ENCODE results near the gene ALG3.
A peak's percentile ranks its signal among the peaks of the same experiment; 100 is the strongest.

ALG3 gene

DNA sequence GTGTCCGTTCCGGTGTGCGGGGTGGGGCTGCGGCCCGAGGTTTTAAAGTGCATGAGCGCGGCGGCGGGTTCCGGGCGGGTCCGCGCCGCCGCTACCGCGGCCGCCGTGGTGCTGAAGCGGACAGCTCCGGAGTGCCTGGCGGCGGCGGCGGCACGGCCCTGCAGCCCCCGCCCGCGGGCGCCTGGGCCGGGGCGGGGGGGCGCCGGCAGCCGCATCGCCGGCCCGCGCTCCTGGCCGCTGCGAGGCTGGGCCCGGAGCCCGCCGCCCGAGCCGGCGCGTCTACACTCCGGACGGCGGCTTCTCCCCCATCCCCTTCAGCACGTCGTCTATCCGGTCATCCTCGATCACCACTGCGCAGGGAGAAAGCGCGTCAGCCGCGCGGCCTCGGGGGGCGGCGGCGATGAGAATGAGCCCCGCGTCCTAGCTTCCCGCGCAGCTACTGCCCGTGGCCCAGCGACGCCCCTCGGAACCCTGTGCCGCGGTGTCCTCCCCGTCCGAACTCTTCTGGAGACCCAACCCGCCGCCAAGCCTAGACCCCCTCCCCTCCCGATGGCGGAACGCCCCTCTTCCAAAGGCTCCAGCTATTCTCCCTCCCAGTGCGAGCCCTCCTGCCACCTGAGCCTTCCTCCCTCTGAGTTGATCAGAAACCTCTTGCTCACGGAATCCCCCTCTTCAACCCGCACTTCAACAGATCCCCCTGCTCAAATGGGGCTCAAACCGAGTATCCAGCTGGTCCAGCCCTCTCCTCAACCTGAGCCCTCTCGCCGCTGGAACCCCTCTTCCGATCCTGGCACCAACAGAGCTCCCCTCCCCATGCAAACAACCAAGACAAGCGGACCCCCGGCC, 11.3 kb upstream of the ALG3 start:
- DNase-seq, result peak in 3 of 6 experiments; percentile 13 to 34 (median 21)

DNA sequence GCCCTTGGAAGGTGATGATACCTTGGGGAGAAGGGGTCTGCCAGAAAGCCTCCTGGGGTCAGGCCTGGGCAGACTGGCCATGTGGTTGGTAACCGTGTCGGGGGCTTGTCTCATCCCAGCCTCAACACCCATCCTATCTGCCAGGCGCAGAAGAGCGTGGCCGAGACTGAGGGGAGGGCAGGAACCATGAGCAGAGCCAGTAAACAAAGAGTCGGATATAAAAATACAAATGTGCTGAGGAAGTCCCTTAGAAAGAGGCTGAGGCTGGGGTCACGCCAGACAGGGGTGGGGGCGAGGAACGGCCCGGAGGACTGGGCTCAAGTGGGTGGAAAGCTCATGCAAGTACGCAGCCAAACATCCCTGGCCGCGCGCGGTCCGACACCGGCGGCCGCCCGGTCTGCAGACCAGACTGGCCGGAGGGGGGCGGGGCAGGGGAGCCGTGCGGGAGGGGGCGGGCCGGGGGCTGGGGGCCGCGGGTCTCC, 10.7 kb upstream of the ALG3 start:
- no peak for DNase-seq

- DNase-seq, result no peak
These were observed 10.2 kb upstream of the ALG3 start for GRCh38 chr3:184258926-184259325.

GRCh38 chr3:184257083-184257915, 8.5 kb upstream of the ALG3 start:
- DNase-seq, result no peak

DNA sequence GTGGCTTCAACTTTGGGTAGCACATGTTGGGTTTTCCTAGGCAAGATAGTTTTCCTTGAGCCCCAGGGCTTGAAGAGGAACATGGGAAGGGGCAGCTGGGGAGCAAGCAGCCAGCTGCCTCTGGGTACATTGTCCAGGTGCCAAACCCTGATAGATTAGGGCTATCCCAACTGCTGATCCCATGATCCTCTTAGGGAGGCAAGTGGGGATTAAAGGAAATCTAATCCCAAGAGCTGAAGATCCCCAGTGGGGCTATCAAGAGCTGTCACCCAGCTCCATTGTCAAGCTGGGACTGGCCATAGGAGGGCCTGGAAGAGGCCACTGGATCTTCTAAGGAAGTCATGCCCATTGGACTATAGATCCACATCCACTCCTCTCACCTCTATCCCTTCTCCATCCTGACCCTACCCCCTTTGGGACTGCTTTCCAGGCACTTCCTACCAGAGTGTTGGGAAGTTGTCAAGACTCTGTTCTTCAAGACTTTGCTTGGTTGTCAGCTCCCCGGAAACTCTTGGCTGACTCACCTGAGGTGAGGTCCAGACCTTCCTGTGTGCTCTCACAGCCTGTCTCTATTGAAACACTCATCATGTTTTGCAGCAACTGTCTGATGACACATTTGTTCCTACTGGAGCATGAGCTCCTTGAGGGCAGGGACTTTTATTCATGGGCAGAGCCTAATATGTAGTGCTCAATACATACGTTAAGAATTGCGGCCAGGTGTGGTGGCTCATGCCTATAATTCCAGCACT, 6.7 kb upstream of the ALG3 start:
- no peak for DNase-seq

DNA sequence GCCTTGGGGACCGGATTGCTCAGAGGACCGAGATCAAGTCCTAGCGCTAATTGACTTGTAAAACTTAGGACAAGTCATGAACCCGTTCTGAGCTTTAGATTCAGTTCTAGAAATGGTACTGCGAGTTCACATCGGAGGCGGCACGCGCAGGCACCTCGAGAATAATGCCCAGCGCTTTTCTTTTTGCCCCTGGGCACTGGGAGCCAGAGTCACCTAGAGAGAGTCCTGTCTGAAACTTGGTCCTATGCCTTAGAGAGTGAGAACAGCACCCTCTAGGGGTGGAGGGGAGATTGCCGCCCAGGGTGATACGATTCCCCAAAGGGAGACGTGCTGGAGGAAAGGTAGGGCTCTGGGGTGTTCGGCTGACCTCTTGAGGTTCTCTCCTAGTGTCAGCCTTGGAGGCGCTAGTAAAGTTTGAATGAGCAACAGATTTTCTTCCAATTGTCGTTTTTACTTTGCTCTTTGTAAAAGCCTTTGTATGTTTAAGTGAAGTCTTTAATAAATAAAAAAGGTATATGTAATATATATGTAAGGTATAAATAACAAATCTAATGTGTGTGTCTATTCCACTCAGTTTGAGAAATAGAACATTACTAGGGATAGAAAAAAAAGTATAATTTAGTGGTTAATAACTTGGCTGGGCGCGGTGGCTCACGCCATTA, 1.5 kb upstream of the ALG3 start:
- DNase-seq, result peak; percentile 67 to 88 (median 80)

DNA sequence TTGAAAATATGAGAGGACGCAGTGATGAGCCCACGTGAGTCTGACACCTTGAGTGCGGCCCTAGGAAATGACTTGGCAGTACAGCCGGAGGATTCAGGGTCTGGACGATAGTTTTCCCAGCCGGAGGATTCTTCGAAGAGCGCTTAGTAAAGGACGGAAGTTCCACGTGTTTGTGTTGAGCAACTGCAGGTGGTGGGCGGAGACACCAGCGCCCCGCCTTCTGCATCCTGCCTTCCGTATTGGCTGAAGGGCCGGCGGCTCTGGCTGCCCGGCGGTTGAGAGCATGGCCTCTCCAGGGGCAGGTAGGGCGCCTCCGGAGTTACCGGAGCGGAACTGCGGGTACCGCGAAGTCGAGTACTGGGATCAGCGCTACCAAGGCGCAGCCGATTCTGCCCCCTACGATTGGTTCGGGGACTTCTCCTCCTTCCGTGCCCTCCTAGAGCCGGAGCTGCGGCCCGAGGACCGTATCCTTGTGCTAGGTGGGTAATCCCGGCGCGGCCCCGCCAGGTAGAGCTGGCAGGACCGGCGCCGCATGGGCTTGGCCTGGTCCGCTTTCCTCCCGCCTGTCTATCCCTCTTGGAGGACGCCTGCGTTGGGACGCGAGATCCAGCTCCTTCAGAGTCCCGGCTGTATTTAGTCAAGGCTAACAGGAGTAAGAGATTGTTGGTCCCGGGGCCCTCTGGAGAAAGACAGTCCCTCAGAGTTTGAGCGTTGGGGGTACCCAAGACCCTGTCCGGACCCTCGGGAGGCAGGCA, 827 bp upstream of the ALG3 start, which contains the start of gene EEF1AKMT4:
Gene EEF1AKMT4, plus strand, starts transcription at position 261 of the 755 bp plus-strand sequence. Its CDS starts 23 bp downstream, at position 284.
- peak; percentile 88 to 95 (median 92) for DNase-seq

DNA sequence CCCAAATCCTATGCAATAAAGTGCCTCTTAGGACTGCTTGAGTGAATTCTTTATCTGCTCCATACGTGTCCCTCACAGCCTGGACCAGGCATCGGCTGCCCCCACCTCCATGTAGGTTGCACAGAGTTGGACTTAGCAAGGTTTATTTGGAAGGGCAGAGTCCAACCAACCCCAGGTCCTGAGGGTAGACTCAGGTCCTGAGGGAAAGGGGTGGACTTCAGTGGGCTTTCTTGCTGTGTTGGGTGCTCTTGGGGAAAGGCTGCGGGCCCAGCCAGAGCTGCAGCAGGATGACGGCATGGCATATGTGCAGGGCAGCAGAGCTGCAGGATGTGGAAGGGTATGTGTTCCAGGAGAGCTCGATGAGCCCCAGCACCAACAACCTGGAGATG, 6.5 kb downstream of the ALG3 start:
- DNase-seq, result no peak

DNA sequence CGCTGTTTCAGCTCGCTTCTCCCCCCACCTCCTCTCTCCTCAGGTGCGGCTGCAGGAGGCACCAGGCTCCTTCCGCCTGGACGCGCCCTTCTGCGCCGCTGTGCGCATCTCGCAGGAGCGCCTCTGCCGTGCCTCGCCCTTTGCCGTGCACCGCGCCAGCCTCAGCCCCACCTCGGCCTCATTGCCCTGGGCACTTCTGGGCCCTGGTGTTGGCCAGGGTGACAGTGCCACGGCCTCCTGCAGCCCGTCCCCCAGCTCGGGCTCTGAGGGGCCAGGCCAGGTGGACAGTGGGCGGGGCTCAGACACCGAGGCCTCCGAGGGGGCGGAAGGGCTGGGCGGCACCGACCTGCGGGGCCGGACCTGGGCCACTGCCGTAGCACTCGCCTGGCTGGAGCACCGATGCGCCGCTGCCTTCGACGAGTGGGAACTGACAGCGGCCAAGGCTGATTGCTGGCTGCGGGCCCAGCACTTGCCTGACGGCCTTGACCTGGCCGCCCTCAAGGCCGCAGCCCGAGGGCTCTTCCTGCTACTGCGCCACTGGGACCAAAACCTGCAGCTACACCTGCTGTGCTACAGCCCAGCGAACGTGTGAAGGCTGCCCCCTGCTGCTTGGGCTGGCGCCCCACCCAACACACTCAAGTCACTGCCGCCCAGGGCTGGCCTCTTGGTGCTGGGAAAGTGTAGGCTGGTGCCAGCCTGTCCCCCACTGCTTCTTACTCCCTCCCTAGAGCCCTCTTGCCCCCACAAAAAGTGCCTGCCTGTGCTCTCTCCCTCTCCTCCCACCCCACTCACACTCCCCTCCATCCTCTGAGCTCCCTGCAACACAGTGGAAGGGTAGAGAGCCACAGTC, 7.1 kb downstream of the ALG3 start:
- DNase-seq, result peak in 1 of 6 experiments; percentile 7

GRCh38 chr3:184241141-184241446, 7.7 kb downstream of the ALG3 start:
- no peak for DNase-seq

DNA sequence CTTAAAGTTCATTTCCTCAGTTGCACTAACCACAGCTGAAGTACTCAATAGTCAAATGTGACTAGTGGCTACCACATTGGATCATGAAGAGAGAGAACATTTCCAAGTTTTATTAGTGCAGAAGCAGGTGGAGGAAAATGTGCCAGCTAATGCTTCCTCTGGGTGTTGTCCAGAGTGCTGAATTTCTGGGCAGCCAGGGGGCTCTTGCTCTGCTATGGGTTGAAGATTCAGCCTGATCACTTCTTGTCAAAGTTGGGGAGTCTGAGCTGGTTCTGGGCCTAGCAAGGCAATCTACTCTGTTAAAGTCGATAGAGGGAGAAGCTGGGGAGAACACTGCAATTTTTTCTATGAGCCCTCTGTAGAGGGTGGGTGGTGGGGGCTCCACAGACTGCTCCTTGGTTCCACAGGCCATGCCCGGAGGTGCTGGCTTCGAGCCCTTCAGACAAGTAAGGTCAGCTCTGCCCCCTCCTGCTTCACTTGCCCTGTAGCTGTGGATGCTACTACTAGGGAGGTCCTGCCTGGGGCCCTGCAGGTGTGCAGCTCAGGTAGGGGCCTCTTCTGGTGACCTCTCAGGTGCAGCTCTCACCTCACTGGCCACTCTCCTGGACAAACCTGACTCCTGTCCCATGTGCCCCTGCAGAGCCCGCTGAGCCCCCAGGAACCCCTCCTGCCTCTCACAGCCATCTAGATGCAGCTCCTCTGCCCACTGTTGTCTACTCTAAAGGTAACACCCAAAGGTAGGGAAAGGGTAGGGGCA, 8.2 kb downstream of the ALG3 start:
- DNase-seq, result peak in 1 of 6 experiments; percentile 6

GRCh38 chr3:184239708-184240107, 9.1 kb downstream of the ALG3 start:
- DNase-seq, result no peak

- no peak for DNase-seq
These were observed 9.5 kb downstream of the ALG3 start for GRCh38 chr3:184239221-184239620.

GRCh38 chr3:184238246-184238818, 10.4 kb downstream of the ALG3 start:
- DNase-seq, result no peak

GRCh38 chr3:184237807-184238206, 11.0 kb downstream of the ALG3 start:
- DNase-seq, result no peak

- DNase-seq, result no peak
These were observed 11.6 kb downstream of the ALG3 start for GRCh38 chr3:184237211-184237610.

DNA sequence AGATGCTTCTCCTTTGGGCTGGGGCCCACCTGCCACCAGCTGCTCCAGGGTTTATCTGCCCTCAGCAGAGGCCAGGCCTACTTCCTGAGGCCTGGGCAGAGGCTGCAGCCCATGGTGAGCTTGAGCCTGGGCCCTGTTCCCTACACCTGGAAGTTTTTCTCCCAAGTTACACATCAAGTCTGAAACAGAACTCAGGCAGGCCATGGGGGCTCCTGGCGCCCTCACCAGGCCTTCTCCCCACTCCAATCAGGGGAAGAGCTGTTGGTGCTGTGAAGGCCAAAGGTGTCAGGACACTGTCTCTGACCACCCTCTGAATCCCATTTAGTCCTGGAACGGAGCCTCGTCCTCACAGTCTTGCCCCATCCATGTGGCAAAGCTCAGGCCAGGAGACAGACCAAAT, 12.1 kb downstream of the ALG3 start:
- DNase-seq, result no peak

- DNase-seq, result no peak
These were observed 12.7 kb downstream of the ALG3 start for GRCh38 chr3:184236033-184236410.

- no peak for DNase-seq
These were observed 13.3 kb downstream of the ALG3 start for GRCh38 chr3:184235381-184236032.
